ENCODE data around the gene CENPB.
A peak's percentile ranks its signal among the peaks of the same experiment; 100 is the strongest.
"Not testable (repeated sequence)": the region's sequence is repeated elsewhere in the genome, so short reads cannot be mapped to it uniquely, and the experiment has no call there.

Gene CENPB, protein sequence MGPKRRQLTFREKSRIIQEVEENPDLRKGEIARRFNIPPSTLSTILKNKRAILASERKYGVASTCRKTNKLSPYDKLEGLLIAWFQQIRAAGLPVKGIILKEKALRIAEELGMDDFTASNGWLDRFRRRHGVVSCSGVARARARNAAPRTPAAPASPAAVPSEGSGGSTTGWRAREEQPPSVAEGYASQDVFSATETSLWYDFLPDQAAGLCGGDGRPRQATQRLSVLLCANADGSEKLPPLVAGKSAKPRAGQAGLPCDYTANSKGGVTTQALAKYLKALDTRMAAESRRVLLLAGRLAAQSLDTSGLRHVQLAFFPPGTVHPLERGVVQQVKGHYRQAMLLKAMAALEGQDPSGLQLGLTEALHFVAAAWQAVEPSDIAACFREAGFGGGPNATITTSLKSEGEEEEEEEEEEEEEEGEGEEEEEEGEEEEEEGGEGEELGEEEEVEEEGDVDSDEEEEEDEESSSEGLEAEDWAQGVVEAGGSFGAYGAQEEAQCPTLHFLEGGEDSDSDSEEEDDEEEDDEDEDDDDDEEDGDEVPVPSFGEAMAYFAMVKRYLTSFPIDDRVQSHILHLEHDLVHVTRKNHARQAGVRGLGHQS

DNA sequence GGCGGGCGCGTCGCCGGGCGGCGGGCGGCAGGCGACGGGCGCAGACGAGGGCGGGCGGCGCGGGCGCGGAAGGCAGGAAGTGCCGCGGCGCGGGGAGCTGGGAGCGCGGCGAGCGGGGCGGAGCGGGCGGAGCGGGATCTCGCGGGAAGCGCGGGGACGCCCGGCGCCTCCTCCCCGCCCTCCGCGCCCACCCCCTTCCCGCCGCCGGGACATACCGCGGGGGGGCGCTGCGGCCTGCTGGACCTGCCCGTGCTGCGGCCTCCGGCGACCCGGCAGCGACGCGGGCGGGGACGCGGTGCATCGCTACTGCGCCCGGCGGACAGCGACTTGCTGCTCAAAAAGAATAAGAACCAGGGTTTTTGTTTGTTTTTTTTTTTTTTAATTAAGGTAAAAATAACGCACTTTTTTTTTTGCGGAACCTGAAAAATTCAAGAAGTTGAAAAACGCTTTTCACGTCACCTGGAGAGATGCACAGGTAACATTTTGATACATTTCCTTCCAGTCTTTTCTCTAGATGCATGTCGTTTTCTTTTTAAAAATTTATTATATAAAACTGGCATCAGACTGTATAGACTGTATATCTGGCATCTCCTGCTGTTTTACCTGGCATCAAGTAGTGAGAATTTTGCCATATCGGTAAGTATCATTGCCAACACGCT, at the start of gene CENPB:
CENPB (minus strand) TSS at position 76 of the 659 bp plus-strand sequence. CDS start 257 bp downstream, outside the sequence.
- DNase-seq (ENCODE audit: low spot score): peak; percentile 90

DNA sequence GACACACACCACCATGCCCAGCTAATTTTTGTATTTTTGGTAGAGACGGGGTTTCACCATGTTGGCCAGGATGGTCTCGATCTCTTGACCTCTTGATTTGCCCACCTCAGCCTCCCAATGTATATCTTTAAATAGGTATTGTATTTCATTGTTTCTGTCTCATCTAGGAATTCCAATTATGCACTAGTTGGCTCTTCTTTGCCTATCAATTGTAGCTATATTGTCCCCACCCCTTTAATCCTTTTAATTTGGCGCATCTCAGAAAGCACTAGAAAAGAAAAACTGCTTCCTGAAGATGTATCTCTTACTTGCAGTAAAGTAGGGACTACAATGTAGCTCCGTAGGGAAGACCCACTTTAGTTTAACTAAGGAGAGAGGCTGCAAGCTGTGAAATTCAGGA, 49.6 kb upstream of the CENPB start:
- DNase-seq (ENCODE audit: low spot score): no peak

GRCh38 chr20:3829891-3830290, 43.4 kb upstream of the CENPB start:
- not testable (repeated sequence) for DNase-seq (ENCODE audit: low spot score)

- DNase-seq (ENCODE audit: low spot score): no peak
Measured at GRCh38 chr20:3828798-3829197, 42.3 kb upstream of the CENPB start.

GRCh38 chr20:3826420-3826819, 39.9 kb upstream of the CENPB start:
- DNase-seq (ENCODE audit: low spot score): peak; percentile 1

GRCh38 chr20:3825526-3825925, 39.0 kb upstream of the CENPB start:
- no peak for DNase-seq (ENCODE audit: low spot score)

DNA sequence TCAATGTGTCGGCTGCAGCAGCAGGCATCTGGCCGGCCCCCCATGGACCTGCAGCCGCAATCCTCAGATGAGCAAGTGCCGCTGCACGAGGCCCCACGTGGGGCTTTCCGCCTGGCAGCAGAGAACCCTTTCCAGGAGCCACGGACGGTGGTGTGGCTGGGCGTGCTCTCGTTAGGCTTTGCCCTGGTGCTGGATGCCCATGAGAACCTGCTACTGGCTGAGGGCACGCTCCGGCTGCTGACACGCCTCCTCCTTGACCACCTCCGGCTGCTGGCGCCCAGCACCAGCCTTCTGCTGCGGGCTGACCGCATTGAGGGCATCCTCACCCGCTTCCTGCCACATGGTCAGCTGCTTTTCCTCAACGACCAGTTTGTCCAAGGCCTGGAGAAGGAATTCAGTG, 37.3 kb upstream of the CENPB start:
- DNase-seq (ENCODE audit: low spot score): no peak

DNA sequence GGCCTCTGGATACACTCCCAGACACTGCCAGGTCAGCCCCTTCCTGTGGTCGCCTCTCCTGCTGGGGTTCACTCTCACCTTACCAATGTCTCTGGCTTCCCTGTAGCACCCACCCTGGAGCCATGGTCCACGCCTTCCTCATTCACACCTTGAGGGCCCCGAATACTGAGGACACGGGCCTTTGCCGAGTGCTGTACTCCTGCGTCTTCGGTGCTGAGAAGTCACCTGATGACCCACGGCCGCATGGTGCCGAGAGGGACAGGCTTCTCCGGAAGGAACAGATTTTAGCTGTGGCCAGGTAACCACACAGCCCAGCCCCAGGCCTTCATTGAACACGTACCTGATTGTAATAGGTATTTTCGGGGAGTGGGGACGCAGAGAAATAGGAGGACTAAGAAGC, 35.5 kb upstream of the CENPB start:
- no peak for DNase-seq (ENCODE audit: low spot score)

DNA sequence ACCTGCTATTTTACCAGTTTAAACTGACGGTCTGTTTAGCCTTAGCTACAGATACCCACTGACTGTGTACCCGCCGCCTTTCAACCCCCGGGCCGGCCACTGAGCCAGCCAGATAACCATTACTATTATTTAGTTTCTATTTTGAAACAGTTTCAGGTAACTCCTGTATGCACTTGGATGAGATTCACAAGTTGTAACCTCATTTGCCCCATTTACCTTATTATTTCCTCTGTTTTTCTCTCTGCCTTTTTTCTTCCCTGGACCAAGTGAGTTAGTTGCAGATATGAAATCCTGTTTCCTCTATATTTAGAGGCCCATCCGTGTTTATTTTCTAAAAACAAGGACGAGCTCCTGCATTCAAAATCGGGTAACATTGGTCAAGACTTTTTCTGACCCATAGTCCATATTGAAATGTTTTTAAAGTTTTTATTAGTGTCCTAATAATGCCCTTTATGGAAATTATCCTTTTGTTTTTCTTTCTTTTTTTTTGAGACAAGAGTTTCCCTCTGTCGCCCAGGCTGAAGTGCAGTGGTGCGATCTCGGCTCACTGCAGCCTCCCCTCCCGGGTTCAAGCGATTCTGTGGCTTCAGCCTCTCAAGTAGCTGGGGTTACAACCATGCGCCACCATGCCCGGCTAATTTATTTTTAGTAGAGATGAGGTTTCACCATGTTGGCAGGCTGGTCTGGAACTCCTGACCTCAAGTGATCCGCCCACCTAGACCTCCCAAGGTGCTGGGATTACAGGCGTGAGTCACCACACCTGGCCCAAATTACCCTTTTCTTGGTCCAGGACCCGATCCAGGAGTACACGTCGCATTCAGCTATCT, 34.6 kb upstream of the CENPB start:
- DNase-seq (ENCODE audit: low spot score): no peak

GRCh38 chr20:3820048-3820900, 33.7 kb upstream of the CENPB start, which contains the start of gene AP5S1:
AP5S1 (plus strand) TSS chr20:3820547; CDS start chr20:3822118, 1,571 bp downstream.
- DNase-seq (ENCODE audit: low spot score): peak; percentile 96

DNA sequence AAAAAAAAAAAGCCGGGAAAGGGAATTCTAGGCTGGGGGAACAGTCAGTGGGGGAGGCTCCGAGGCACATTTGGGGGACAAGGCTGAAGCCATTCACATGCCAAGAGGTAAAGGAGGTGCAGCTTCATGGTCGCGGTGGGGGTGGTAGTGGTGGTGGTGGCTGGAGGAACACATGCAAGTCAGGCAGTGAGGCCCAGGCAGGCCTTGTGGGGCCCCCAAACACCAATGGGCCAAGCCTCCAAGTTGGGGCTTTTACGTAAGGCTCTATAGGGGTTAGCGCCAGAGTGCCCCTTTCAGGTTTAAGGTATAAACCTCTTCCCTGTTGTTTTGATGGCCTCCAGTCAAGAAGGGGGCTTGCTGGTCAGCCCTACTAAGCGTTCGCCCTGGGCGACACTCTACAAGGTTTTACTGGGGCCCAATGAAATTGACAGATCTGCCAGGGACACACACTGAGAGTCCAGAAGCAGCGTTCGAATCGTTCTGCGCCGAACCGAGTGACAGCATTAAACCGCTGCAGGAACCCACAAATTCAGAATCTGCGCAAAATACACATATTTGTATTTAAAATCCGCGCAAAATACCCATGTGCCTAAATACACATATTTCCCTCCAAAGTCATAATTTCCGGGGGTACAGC, 33.0 kb upstream of the CENPB start:
- DNase-seq (ENCODE audit: low spot score): no peak

DNA sequence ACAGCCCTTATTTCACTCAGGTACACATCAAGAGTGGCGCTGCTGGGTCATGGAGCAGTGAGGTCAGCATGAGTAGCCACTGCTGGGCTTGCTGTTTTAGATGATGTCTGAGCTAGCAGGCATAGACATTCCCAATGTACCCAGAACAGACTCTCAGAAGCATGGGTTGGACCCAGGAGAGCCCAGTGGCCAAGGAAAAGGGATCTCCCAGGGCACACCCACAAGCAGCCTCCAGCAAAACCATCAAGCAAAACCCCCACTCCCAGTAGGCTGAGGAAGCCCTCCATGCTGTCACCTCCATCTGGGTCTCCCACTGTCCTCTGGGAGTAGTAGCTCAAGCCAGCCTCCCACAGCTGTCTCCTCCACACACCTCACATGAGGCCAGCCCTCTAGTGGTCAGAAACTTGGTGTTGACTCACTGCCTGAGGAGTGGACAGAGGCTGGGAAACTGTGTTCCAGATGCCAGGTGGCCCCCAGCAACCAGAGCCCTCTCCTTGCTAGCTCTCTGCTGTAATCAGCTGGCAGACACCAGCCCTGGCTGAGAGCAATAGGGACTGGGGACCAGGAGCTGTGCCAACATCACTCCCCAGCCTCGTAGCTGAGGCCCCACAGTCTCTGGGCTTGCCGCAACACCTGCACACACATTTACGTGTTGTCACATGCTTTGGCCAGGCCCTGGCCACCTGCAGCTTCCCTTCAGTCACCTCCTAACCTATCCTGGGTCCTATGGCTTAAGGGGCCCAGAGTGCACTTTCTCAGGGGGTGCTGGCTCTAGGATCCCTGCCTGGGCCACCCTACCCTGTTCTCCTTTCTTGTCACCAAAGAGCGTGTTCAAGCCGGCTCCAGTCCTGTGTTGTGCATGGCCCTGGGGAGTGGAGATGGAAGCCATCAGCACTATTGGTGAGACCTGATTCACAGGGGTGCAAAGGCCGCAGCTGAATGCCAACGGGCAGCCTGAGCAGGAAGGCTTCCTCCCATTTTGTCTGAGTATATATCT, 31.9 kb upstream of the CENPB start:
- DNase-seq (ENCODE audit: low spot score): peak; percentile 74

DNA sequence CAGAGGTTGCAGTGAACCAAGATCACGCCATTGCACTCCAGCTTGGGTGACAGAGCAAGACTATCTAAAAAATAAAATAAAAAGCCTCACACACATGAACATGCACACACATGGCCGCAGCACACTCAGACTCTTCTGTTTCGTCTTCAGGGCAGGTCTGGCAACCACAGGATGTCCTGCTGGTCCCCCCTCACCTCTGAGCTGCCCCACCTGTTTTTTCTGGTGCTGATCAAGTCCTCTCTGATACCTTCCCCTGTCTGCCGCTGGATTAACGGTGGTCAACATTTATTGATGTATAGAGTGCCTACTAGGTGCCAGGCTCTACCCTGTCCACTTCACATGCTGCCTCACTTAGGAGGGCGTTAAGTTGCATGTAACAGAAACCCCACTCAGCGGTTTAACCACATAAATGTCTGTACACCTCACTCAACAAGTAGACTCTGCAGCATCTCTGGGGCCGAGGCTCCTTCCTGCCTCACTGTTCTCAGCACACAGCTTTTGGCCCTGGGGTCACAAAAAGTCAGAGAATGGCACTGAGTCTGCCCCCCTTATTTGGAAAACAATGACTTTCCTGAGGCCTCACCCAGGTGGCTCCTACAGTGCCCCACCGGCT, 29.3 kb upstream of the CENPB start:
- DNase-seq (ENCODE audit: low spot score): no peak

DNA sequence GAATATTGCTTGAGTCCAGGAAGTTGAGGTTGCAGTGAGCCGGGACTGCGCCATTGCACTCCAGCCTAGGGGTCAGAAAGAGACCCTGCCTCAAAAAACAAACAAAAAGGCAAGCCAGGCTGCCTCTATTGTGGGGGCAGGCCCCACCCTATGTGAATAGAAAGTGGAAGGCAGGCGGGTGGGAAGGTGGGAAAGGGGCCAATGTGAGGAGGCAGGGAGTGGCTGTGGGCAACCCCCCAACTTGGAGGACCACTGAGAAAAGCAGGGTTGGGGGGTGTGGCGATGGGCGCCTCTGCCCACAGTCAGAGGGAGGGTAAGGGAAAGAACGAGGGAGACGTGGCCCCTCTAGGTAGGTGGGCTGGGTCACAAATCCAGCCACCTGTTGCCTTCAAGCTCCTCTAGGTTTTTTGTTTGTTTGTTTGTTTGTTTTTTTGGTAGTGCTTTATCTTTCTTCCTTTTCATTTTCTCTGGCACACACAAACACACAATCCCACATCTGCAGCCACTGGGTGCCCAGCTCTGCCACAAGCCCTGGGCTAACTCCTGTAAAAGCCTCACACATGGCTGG, 28.5 kb upstream of the CENPB start:
- DNase-seq (ENCODE audit: low spot score): no peak

DNA sequence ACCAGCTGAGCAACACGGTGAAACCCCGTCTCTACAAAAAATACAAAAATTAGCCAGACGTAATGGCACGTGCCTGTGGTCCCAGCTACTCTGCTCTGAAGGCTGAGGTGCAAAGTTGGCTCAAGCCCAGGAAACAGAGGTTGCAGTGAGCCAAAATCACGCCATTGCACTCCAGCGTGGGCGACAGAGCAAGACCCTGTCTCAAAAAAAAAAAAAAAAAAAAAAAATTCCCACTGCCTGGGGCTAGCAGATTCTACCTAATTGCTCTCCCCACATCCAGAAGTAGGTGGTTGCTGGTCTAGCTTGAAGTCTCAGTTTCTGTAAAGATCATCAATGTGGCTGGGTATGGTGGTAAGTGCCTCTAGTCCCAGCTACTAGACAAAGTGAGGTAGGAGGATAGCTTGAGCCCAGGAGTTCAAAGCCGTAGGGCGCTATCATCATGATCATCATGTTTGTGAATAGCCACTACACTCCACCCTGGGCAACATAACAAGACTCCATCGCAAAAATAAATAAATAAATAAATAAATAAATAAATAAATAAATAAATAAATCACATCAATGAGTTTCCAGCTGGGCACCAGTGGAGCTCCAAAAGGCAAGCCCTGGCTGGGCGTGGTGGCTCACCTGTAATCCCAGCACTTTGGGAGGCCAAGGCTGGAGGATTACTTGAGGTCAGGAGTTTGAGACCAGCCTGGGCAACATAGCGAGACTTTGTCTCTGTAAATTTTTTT, 27.5 kb upstream of the CENPB start:
- DNase-seq (ENCODE audit: low spot score): no peak

DNA sequence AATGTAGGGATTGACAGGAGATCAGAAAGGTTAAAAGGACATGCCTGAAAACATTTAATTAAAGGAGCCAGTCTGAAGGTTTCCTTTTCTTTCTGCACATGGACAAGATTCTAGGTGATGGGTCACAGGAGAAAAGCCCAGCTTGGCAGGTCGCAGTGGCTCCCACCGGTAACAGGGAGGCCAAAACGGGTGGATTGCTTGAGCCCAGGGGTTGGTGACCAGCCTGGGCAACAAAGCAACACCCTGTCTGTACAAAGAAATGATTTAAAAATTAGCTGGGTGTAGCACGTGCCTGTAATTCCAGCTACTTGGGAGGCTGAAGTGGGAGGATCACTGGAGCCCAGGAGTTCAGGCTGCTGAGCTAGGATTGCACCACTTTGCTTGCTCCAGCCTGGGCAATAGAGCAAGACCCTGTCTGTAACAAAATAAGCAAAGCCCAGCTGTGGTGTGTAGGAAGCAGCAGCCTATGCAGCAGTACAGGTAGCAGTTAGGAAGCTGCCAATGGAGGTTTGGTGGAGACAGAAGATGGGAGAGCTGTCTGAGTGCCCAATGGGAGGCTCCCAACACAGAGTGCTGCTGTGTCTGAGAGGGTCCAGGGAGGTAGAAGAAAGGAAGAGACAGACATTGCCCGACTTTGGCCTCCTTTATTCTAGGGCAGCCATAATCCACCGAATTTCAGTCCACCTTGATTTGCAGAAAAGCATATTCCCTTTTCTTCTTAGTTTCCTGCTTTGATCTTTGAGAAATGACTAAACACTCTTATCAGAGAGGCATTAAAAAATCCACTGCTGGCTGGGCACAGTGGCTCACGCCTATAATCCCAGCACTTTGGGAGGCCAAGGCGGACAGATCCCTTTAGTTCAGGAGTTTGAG, 26.7 kb upstream of the CENPB start:
- no peak for DNase-seq (ENCODE audit: low spot score)

- DNase-seq (ENCODE audit: low spot score): no peak
Measured at GRCh38 chr20:3812259-3812681, 25.7 kb upstream of the CENPB start.
